PC-3 (cell line): ENCODE results near the gene PTP4A1. TPM values are rescaled to one million over a fixed set of nuclear protein-coding genes. Genes with fewer than 3 reads are reported as not detected.

ENCODE experiments used
- ATAC-seq: fragments of 200-7000 bp; cut with Tn5 transposase; 2 replicates; pipeline ENCODE4 v1.9.1; 2020; ENCODE audit warnings: mild to moderate bottlenecking, moderate library complexity
- BruUV-seq: library from RNA; stranded (reverse); fragments of 400-500 nt; replicated peaks from 2 replicates; lab custom pipeline; 2021; lab: Mats Ljungman, UMichigan
- CTCF ChIA-PET: fragments of 300-600 bp; sonication (Branson Sonifier 250); formaldehyde crosslinking; loops from one replicate; lab custom pipeline; 2022; ENCODE audit warnings: antibody characterized with exemption; lab: Charles Lee
- POLR2A ChIA-PET: fragments of 300-600 bp; sonication (Branson Sonifier 250); formaldehyde crosslinking; loops from one replicate; lab custom pipeline; 2022; ENCODE audit warnings: antibody characterized with exemption; ENCODE audit not compliant: unreplicated experiment; lab: Charles Lee
- DNase-seq: peaks from one replicate; pipeline ENCODE4 v3.0.0-alpha.2; 2015
- H2AFZ ChIP-seq: fragments of 300-600 bp; sonication (generic); 2 replicates; pipeline ENCODE4 v1.6.0; 2016; ENCODE audit warnings: antibody characterized with exemption, low read length
- H3F3A ChIP-seq: fragments of 300-600 bp; sonication (generic); one replicate; pipeline ENCODE4 v1.6.0; 2017; ENCODE audit warnings: antibody characterized with exemption, low read length, control low read depth, mild to moderate bottlenecking; ENCODE audit not compliant: unreplicated experiment
- H3K27ac ChIP-seq: fragments of 300-600 bp; sonication (generic); 2 replicates; pipeline ENCODE4 v1.5.1; 2016; ENCODE audit warnings: mild to moderate bottlenecking, low read length
- H3K27me3 ChIP-seq: fragments of 300-600 bp; sonication (generic); 2 replicates; pipeline ENCODE4 v1.6.1; 2016; ENCODE audit warnings: low read length, mixed read lengths
- H3K36me3 ChIP-seq: fragments of 300-600 bp; sonication (generic); 2 replicates; pipeline ENCODE4 v1.6.1; 2016; ENCODE audit warnings: low read depth, mixed run types, low read length, mixed read lengths
- H3K4me1 ChIP-seq: fragments of 300-600 bp; sonication (generic); 2 replicates; pipeline ENCODE4 v1.5.1; 2016; ENCODE audit warnings: low read length; ENCODE audit not compliant: insufficient read depth
- H3K4me2 ChIP-seq: fragments of 300-600 bp; sonication (generic); 2 replicates; pipeline ENCODE4 v1.6.0; 2016; ENCODE audit warnings: low read length
- H3K4me3 ChIP-seq: fragments of 300-600 bp; sonication (generic); 2 replicates; pipeline ENCODE4 v1.5.1; 2016; ENCODE audit warnings: mild to moderate bottlenecking, low read length, mixed read lengths
- H3K79me2 ChIP-seq: fragments of 300-600 bp; sonication (generic); 2 replicates; pipeline ENCODE4 v1.6.1; 2017; ENCODE audit warnings: low read length, mixed read lengths
- H3K9ac ChIP-seq: fragments of 300-600 bp; sonication (generic); 2 replicates; pipeline ENCODE4 v1.6.0; 2016; ENCODE audit warnings: mild to moderate bottlenecking, low read length
- H3K9me2 ChIP-seq: fragments of 300-600 bp; sonication (generic); replicated peaks from 2 replicates; pipeline ENCODE4 v1.6.1; 2016; ENCODE audit warnings: mixed run types, low read length, mixed read lengths
- H3K9me3 ChIP-seq: fragments of 300-600 bp; sonication (generic); 2 replicates; pipeline ENCODE4 v1.6.1; 2016; ENCODE audit warnings: low read length, mixed read lengths
- H4K20me1 ChIP-seq: fragments of 300-600 bp; sonication (generic); 2 replicates; pipeline ENCODE4 v1.6.1; 2016; ENCODE audit warnings: low read length, mixed read lengths
- CTCF ChIP-seq: fragments of 300-600 bp; sonication (generic); conservative IDR thresholded peaks from 2 replicates; pipeline ENCODE4 v1.5.1; 2017; ENCODE audit warnings: antibody characterized with exemption, low read depth, mild to moderate bottlenecking, low read length
- EZH2 ChIP-seq: fragments of 300-600 bp; sonication (generic); IDR thresholded peaks from one replicate; pipeline ENCODE4 v1.6.1; 2017; ENCODE audit warnings: antibody characterized with exemption, mild to moderate bottlenecking, low read length; ENCODE audit not compliant: unreplicated experiment
- EZH2phosphoT487 ChIP-seq: fragments of 300-600 bp; sonication (generic); IDR thresholded peaks from 2 replicates; pipeline ENCODE4 v1.6.1; 2018; ENCODE audit warnings: mild to moderate bottlenecking, antibody characterized with exemption, low read length, borderline replicate concordance
- intact Hi-C: fragments of 100-400 bp; cut with micrococcal nuclease; formaldehyde crosslinking; loops from 2 replicates; pipeline ENCODE4 v1.9.0; 2023
- total RNA-seq: library from RNA; depleted of rRNA; stranded (reverse); fragments of >200 nt; gene quantifications from 2 replicates; pipeline ENCODE4 v1.2.3, GENCODE V29; 2014

PTP4A1 gene
- total RNA-seq, 1 experiment from 2014 or later, result 29.9 TPM

GRCh38 chr6:63556369-63556768, 15.9 kb upstream of the PTP4A1 start:
- TF ChIP-seq EZH2phosphoT487 (no peak), EZH2 (no peak), CTCF (no peak)
- BruUV-seq, result no TSS peak
- Histone ChIP-seq H3K4me2 (no peak overlapping the region), H3K4me1 (peaks cover 5% of the 10 kb centered on the region; the same call in 1 of the 2 replicates), H2AFZ (no peak overlapping the region), H3K36me3 (no peaks in the 10 kb centered on the region), H3K27me3 (no peaks in the 10 kb centered on the region), H3K9ac (no peak overlapping the region), H3K9me3 (no peaks in the 10 kb centered on the region), H3K27ac (no peak overlapping the region), H3K79me2 (no peaks in the 10 kb centered on the region), H3K9me2 (no peaks in the 10 kb centered on the region), H3K4me3 (no peak overlapping the region), H4K20me1 (no peaks in the 10 kb centered on the region), H3F3A (no peaks in the 10 kb centered on the region)
- ChIA-PET CTCF (no interaction called here), POLR2A (no interaction called here)
- intact Hi-C loops, result no loop called here
- DNase-seq, result no peak
- no peak for ATAC-seq

GRCh38 chr6:63558278-63558677, 14.0 kb upstream of the PTP4A1 start:
- Histone ChIP-seq H3K79me2 (no peaks in the 10 kb centered on the region), H3K4me1 (peaks cover 8% of the 10 kb centered on the region; the same call in 1 of the 2 replicates)

More at GRCh38 chr6:63558278-63558677, 14.0 kb upstream of the PTP4A1 start:
- no peaks in the 10 kb centered on the region for H3K9me3 ChIP-seq
- H3F3A ChIP-seq, result no peaks in the 10 kb centered on the region
- TF ChIP-seq EZH2 (no peak), CTCF (no peak), EZH2phosphoT487 (no peak)
- BruUV-seq, result no TSS peak
- H3K9ac ChIP-seq, result no peak overlapping the region
- ATAC-seq, result no peak
- no peak overlapping the region for H3K4me3 ChIP-seq
- no peak overlapping the region for H2AFZ ChIP-seq
- no peaks in the 10 kb centered on the region for H4K20me1 ChIP-seq
- no peaks in the 10 kb centered on the region for H3K36me3 ChIP-seq
- ChIA-PET CTCF (no interaction called here), POLR2A (no interaction called here)
- H3K27me3 ChIP-seq, result no peaks in the 10 kb centered on the region
- no peak for DNase-seq
- H3K9me2 ChIP-seq, result no peaks in the 10 kb centered on the region
- H3K27ac ChIP-seq, result no peak overlapping the region
- intact Hi-C loops, result no loop called here
- H3K4me2 ChIP-seq, result no peak overlapping the region
